Esophagus squamous epithelium (tissue), 4 donors: ENCODE results near the gene POLDIP3.

Experiments
- POLR2A ChIP-seq, 4 donors: fragments of 450-650 bp; IDR thresholded peaks; one replicate each; pipeline ENCODE4 v1.6.1; 2017; ENCODE audit warnings: antibody characterized with exemption in 4 of 4, mild to moderate bottlenecking in 4 of 4, moderate library complexity in 3 of 4
- TF ChIP-seq, protein P1 (sequence below), 6 experiments: fragments of 450-650 bp in 4 of 6; fragments of 200-600 bp in 2 of 6; sonication (generic) in 2 of 6; IDR thresholded peaks; one replicate each; pipeline ENCODE4 v1.5.1; 2016 to 2019; ENCODE audit warnings: antibody characterized with exemption in 6 of 6, mild to moderate bottlenecking in 4 of 6, moderate library complexity in 4 of 6

- TF ChIP-seq POLR2A (IDR thresholded peaks at IDR 0.05) = no peak
- TF ChIP-seq, protein P1, sequence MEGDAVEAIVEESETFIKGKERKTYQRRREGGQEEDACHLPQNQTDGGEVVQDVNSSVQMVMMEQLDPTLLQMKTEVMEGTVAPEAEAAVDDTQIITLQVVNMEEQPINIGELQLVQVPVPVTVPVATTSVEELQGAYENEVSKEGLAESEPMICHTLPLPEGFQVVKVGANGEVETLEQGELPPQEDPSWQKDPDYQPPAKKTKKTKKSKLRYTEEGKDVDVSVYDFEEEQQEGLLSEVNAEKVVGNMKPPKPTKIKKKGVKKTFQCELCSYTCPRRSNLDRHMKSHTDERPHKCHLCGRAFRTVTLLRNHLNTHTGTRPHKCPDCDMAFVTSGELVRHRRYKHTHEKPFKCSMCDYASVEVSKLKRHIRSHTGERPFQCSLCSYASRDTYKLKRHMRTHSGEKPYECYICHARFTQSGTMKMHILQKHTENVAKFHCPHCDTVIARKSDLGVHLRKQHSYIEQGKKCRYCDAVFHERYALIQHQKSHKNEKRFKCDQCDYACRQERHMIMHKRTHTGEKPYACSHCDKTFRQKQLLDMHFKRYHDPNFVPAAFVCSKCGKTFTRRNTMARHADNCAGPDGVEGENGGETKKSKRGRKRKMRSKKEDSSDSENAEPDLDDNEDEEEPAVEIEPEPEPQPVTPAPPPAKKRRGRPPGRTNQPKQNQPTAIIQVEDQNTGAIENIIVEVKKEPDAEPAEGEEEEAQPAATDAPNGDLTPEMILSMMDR (IDR thresholded peaks at IDR 0.05) = no peak
Measured at GRCh38 chr22:42648017-42648367, 33.3 kb upstream of the POLDIP3 start.
